HPDE6-E6E7 (cell line): ENCODE measurements around the gene VPS41.
"Not testable (repeated sequence)": the region's sequence is repeated elsewhere in the genome, so short reads cannot be mapped to it uniquely, and the experiment has no call there.

Source experiments
- DNase-seq: peaks from one replicate; pipeline ENCODE4 v3.0.0; 2011; ENCODE audit warnings: missing footprints; ENCODE audit errors: extremely low spot score

Gene VPS41

GRCh38 chr7:38908759-38909335 is at the start of gene VPS41:
Gene VPS41, minus strand, starts transcription at chr7:38909191. Its CDS starts 17 bp downstream, at chr7:38909174.
- DNase-seq: peak; percentile 86

GRCh38 chr7:38955892-38956291 is 46.9 kb upstream of the VPS41 start:
- DNase-seq: no peak

DNA sequence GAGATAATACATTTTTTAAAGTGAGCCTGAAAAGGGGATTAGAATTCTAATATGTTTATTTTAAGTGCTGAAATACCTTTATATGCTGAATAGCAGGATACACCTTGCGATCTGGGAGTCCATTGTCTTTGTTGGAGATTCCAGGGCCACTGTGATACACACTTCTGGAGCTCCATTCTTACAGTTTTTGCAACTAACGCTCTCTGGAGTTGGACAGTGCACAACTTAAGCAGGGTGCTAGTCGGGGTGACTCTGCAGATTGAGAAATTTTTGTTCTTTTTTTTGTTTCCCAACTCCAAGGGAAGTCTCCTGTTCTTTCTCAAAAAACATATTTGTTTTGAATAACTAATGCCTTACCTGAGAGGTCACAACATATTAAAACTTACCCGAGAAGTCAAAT is 45.0 kb upstream of the VPS41 start:
- no peak for DNase-seq

DNA sequence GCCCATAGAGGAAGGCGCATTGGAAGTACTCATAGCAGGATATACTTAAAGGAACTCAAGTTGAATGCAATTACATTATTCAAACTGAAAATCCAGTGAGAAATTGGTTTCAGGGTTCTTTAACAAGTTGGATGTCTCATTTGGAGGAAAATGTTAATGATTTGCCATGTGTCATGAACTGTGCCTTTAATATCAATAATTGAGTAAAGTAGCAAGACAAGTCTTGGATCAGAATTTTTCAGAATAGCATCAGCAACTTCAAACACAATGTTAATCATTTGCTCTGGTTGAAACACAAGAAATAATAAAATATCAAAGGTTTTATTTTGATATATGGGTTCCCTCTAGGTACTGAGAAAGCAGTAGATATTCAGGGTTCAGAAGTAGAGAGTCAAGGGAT is 44.2 kb upstream of the VPS41 start:
- no peak for DNase-seq

DNA sequence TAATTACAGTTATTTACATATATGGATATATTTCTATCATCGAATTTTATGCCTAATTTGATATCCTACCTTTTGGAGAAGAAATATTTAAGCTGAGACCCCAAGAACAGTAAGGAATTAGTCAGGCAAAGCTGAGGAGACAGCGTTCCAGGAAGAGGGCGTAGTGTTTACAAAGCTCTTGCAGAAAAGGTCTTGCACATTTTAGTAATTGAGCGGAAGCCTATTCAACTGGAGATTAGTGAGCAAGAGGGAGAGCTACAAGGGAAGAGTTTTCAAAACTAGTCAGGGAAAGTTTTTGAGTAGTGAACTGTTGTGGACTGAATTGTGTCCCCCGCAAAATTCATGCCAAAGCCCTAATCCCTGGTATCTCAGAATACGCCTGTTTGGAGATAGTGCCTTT is 42.2 kb upstream of the VPS41 start:
- DNase-seq: no peak

DNA sequence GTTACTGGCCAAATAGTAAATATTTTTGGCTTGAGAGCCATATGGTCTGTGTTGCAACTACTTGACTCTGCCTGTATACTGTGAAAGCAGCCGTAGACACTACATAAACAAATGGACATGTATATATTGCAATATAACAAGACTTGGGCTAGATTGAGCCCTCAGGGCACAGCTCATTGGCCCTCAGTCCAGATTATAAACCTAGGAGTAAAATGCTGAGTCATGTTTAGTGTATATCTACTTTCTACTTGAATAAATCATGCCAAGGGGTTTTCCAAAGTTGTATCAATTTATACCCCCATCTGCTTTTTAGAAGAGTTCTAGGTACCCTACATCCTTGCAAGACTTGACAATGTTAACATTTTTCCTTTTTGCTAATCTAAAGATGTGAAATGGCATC is 41.3 kb upstream of the VPS41 start:
- DNase-seq: no peak

DNA sequence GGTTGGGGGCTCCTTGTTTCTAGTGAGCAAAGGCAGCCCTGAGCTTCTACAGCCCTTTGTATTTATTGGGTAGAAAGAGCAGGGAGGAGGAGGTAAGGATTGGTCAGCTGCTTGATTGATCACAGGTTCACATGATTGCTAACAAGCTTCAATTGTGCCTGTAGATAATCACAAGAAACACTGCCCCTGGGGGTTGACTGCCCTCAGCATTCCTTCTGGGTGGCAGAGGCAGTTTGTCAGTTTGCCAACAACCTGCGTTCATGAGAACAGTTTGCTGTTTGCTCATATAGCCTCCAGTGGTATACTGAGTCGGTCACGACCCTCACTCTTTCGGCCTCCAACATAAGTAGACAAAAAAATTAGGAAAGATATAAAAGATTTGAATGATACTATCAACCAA is 38.5 kb upstream of the VPS41 start:
- DNase-seq: not testable (repeated sequence)

DNA sequence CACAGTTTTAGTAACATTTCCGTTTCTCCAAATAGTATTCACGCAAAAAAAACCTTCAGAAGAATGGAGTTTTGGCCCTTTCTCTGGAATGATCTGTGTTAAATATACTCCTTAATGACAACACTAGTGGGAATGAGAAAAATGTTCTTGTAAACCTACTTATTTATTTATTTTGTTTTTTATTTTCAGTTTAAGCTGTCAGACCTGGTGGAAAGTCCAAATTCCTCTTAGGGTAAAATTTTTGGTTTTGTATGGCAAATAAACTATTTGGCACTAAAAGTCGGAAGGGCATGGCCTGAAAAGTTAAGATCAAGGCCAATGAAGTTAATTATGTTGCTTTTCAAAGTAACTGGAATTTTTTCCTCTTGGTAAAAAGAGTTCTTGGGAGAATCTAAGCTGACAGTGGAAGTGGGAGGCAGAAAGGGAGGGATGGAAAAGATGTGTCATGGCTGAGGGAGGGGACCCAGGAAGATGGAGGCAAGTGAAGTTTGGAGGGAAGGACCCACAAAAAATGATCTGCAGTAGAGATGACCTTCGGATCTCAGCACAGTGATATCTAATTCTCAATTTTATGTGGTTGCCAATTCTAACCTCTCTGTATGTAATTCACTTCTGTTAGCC is 33.5 kb upstream of the VPS41 start:
- DNase-seq: no peak

GRCh38 chr7:38940774-38941173 is 31.8 kb upstream of the VPS41 start:
- no peak for DNase-seq

- no peak for DNase-seq
Measured at GRCh38 chr7:38938589-38938988, 29.6 kb upstream of the VPS41 start.

- no peak for DNase-seq
Measured at GRCh38 chr7:38938001-38938485, 29.1 kb upstream of the VPS41 start.

DNA sequence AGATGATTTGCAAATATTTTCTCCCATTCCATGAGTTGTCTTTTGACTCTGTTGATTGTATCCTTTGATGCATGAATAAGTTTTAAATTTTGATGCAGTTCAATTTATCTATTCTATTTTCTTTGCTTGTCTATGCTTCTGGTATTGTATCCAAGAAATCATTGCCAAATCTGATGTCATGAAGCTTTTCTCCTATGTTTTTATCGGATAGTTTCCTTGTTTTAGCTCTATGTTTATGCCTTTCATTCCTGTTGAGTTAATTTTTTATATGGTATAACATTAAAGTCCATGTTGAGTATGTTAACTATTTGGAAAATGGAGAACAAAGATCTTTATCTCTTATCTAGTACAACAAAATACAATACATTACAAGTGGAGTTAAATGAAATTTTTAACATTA is 27.6 kb upstream of the VPS41 start:
- no peak for DNase-seq

DNA sequence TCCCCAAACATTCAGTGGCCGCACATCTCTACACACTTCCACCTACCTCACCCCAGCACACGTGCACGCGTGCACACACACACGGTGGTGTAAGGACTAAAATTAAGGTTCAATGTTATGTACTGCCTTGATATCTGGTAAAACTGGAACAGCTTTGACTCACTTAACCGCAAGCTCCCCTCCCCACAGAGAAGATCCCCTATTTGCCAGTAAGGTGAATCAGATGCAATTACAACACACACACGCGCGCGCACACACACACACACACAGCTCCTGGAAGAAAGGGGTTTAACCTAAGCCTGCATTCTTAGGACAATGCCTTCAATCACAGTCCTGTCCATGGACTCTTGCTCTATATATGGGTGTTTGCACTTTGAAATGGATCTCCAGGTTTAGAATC is 25.5 kb upstream of the VPS41 start:
- DNase-seq: no peak

DNA sequence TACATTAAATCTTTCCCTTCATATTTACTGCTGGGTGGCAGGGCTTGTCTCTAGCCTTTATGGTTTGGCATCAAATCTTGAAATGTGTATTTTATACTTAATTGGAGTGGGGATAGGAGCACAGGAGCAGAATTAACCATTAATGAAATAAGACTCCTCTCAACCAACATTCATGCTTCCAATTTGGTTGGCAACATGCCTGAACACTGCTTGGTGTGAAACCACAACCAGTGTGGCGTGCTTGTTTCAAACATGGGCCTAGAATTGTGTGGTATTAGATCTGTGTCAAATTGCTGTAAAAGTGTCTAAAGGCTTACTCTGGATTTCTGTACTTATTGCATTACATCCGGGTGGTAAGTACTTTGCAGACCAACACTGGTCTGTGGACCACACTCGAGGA is 25.1 kb upstream of the VPS41 start:
- no peak for DNase-seq

DNA sequence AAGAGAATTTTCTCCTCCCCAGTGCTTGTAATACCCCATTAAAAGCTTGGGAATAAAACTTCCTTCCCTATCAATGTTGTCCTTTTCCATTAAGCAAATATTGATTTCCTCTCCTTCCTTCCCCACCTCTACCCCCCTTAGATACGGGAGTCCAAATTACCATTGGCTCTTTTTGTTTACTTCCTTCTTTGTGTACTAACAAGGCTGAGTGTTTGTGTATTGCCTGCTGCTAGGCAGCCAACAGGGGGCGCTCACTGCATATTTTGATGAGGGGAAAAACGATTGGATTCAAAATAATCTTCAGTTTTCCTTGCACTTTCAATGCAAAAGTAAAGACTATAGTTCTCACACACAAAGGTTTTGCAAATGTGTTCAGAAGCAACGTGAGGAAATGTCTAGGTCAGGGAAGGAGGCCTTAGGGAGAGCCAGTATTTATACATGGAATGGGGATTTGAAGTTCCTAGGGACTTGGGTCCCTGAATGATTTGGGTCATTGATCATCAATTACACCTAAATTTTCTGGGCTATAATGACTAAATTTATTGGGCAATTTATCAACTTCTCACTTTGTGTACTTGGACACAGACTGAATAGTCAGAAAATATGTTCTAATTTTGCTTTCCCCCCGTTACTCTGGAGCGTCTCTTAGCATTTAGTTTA is 23.6 kb upstream of the VPS41 start:
- DNase-seq: peak; percentile 21

DNA sequence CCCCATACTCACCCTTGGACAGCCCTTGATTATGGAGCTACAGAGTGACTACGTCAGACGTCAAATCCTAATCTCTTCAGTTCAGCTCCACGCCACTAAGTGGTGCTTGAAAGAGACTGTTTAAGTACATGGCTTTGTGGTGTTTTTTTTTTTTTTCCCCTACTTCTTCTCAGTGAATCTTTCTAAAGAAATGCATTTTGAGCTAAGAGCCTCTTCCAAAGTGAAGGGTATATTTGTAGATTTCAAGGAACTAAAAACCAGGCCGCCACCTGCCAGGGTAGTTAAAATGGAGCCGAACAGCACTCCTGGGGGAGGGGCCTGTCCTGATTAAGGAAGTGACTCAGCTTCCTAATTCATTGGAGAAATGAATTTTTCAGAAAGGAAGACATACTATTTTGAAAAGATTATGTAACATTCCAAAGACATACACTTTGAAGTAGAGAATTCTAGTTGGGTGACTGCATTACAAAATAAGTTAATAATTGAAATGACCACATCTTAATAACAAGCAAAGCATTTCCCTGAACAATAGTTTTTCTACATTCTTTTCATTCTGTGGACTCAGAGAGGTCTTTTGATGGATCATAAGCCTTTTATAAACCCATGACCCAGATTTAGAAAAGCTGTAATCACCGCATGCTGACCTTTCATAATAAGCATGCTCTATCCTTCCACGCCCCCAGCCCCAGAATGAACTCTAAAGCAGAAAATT is 20.6 kb upstream of the VPS41 start:
- DNase-seq: no peak

GRCh38 chr7:38928506-38928905 is 19.5 kb upstream of the VPS41 start:
- DNase-seq: no peak

DNA sequence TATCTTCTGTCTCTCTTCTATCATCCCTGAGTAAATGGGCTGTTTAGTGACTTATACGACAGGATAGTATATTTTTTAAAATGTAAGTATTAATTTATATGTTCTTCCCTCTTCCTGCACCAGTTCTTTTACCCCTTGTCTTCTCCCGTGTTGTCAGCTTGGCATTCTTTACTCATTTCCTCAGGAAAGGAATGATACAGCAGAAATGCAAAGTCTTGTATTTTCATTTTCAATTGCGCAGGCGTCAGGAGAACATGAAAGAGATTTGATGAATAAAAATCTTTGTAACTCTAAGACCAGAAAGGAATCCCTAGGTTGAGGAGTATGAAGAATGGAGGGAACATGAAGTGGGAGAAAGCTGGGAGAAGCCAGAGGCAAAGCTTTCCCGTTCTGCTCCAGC is 18.8 kb upstream of the VPS41 start:
- no peak for DNase-seq

DNA sequence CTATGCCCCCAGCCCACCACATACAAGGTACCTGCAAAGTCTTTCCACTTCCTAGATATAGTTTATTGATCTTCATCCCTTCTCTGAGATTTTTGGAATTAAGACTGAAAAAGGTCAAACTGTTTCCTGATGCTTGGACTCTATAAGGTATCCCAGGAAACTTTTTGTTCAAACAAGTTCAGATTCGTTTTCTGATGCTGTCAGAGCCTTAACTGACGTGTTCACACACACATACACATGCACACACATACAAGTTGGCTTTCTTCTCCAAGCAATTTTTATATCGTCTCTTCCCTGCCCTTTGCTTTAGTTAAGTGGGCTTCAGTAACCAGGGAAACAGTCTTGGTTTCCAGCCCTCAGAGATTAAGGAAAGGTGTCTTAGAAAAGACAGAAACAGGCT is 11.7 kb upstream of the VPS41 start:
- no peak for DNase-seq

DNA sequence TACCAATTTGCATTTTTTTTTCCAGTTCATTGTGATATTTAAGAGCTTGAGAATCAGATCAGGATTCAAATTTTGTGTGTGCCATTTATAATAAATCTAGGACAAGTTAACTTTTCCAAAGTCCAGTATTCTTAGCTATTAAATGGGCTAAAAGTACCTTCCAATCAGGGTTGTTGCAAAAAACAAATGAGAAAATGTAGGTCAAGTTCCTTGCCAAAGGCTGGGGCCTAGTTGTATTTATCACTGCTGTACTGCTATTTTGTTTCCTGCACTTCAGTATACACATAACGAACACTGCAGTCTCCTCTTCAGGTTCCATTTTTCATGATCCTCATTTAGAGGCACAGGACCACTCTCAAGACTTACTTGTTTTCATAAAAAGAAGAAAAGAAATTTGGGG is 7.4 kb upstream of the VPS41 start:
- no peak for DNase-seq

DNA sequence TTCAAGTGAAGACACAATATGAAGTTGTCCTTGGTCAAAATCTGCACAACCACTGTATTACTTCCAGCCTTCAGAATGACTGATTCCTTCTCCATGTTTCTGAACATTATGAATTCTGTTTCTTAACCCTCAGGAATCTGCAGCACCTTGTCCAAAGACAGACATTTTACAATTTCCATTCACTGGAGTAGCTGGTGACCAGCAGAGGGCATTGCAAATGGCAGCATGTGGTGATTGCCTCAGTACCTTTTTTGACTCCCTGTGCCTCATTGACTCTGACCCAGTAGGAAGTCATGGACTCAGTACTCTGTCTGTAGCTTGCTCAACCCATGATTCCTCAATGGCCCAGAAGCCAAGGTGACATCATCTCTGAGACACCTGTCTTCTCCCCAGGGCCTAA is 879 bp upstream of the VPS41 start:
- DNase-seq: no peak

- DNase-seq: no peak
Measured at GRCh38 chr7:38907766-38908165, 1.2 kb downstream of the VPS41 start.

- no peak for DNase-seq
Measured at GRCh38 chr7:38907066-38907465, 1.9 kb downstream of the VPS41 start.
